Stomach (tissue), 4 donors: Measurements from ENCODE around the gene GABRB1.

Source experiments
- CTCF ChIP-seq, 7 experiments: fragments of 450-650 bp in 4 of 7; fragments of 200-600 bp in 3 of 7; sonication (generic) in 3 of 7; IDR thresholded peaks; one replicate each; pipeline ENCODE4 v1.5.1; 2016 to 2019; ENCODE audit warnings: antibody characterized with exemption in 7 of 7, control low read depth in 2 of 7, mild to moderate bottlenecking in 1 of 7
- POLR2AphosphoS5 ChIP-seq, 3 donors: sonication (generic); formaldehyde crosslinking; IDR thresholded peaks; one replicate each; pipeline ENCODE4 v1.6.1; 2016; ENCODE audit warnings: antibody characterized with exemption in 3 of 3

- TF ChIP-seq CTCF (IDR thresholded peaks at IDR 0.05), result no peak
- TF ChIP-seq POLR2AphosphoS5 (IDR thresholded peaks at IDR 0.05), result no peak
Observed at GRCh38 chr4:47040828-47041227, 9.5 kb downstream of the GABRB1 start.
